Measurements from ENCODE around the gene LMOD3.

Gene LMOD3

GRCh38 chr3:69099576-69099975 lies 22.8 kb downstream of the LMOD3 start:
- peaks cover 47% of the 10 kb centered on the region for H3K36me3 ChIP-seq (replicated peaks; ENCODE audit: low read depth, low read length)
- H3K27ac ChIP-seq (ENCODE audit: low read length), result no peak overlapping the region
- H3K4me1 ChIP-seq (ENCODE audit: low read length), result peaks cover 8% of the 10 kb centered on the region
- TF ChIP-seq EZH2phosphoT487 (IDR thresholded peaks at IDR 0.05; ENCODE audit: low read depth) (no peak), CTCF (IDR thresholded peaks at IDR 0.05; ENCODE audit: low read depth, low read length) (no peak)
- H3K4me3 ChIP-seq (ENCODE audit: low read length), result no peak overlapping the region
- no peak overlapping the region for H3K9ac ChIP-seq (ENCODE audit: low read length)
- H3K4me2 ChIP-seq (ENCODE audit: low read length), result no peak overlapping the region
- peaks cover 30% of the 10 kb centered on the region for H3K79me2 ChIP-seq (ENCODE audit: low read length)
- no peaks in the 10 kb centered on the region for H3K27me3 ChIP-seq (ENCODE audit: low read depth, low read length)
- 0 out of 2 replicates have a peak, but pooled peaks cover 6% of the 10 kb centered on the region for H4K20me1 ChIP-seq (ENCODE audit: insufficient read depth, low read length)
- no peak overlapping the region for H2AFZ ChIP-seq (ENCODE audit: low read depth, low read length)
- no peaks in the 10 kb centered on the region for H3K9me3 ChIP-seq (ENCODE audit: insufficient read depth, low read length)

GRCh38 chr3:69097407-69098086 lies 24.8 kb downstream of the LMOD3 start:
- no peak overlapping the region for H3K4me2 ChIP-seq (ENCODE audit: low read length)
- H3K4me3 ChIP-seq (ENCODE audit: low read length), result no peak overlapping the region
- H2AFZ ChIP-seq (ENCODE audit: low read depth, low read length), result no peak overlapping the region
- H3K9me3 ChIP-seq (ENCODE audit: insufficient read depth, low read length), result no peaks in the 10 kb centered on the region
- TF ChIP-seq CTCF (IDR thresholded peaks at IDR 0.05; ENCODE audit: low read depth, low read length) (no peak), EZH2phosphoT487 (IDR thresholded peaks at IDR 0.05; ENCODE audit: low read depth) (no peak)
- no peak overlapping the region for H3K27ac ChIP-seq (ENCODE audit: low read length)
- peaks cover 12% of the 10 kb centered on the region; the same call in 1 of the 2 replicates for H4K20me1 ChIP-seq (ENCODE audit: insufficient read depth, low read length)
- H3K4me1 ChIP-seq (ENCODE audit: low read length), result peaks cover 25% of the 10 kb centered on the region
- peaks cover 32% of the 10 kb centered on the region for H3K36me3 ChIP-seq (replicated peaks; ENCODE audit: low read depth, low read length)
- no peaks in the 10 kb centered on the region for H3K27me3 ChIP-seq (ENCODE audit: low read depth, low read length)
- H3K9ac ChIP-seq (ENCODE audit: low read length), result no peak overlapping the region
- peaks cover 49% of the 10 kb centered on the region for H3K79me2 ChIP-seq (ENCODE audit: low read length)

GRCh38 chr3:69096299-69096698 lies 26.1 kb downstream of the LMOD3 start:
- Histone ChIP-seq H4K20me1 (ENCODE audit: insufficient read depth, low read length) (peaks cover 12% of the 10 kb centered on the region; the same call in 1 of the 2 replicates), H3K36me3 (replicated peaks; ENCODE audit: low read depth, low read length) (peaks cover 23% of the 10 kb centered on the region), H3K4me2 (ENCODE audit: low read length) (no peak overlapping the region), H2AFZ (ENCODE audit: low read depth, low read length) (no peak overlapping the region), H3K27me3 (ENCODE audit: low read depth, low read length) (no peaks in the 10 kb centered on the region), H3K9me3 (ENCODE audit: insufficient read depth, low read length) (no peaks in the 10 kb centered on the region), H3K79me2 (ENCODE audit: low read length) (peaks cover 58% of the 10 kb centered on the region), H3K4me1 (ENCODE audit: low read length) (peaks cover 36% of the 10 kb centered on the region), H3K4me3 (ENCODE audit: low read length) (no peak overlapping the region), H3K9ac (ENCODE audit: low read length) (no peak overlapping the region), H3K27ac (ENCODE audit: low read length) (no peak overlapping the region)
- TF ChIP-seq CTCF (IDR thresholded peaks at IDR 0.05; ENCODE audit: low read depth, low read length), result no peak
- TF ChIP-seq EZH2phosphoT487 (IDR thresholded peaks at IDR 0.05; ENCODE audit: low read depth), result no peak

- Histone ChIP-seq H4K20me1 (ENCODE audit: insufficient read depth, low read length) (peaks cover 12% of the 10 kb centered on the region; the same call in 1 of the 2 replicates), H3K27me3 (ENCODE audit: low read depth, low read length) (no peaks in the 10 kb centered on the region), H3K4me1 (ENCODE audit: low read length) (peaks cover 38% of the 10 kb centered on the region), H2AFZ (ENCODE audit: low read depth, low read length) (no peak overlapping the region), H3K79me2 (ENCODE audit: low read length) (peaks cover 64% of the 10 kb centered on the region), H3K4me3 (ENCODE audit: low read length) (no peak overlapping the region), H3K9ac (ENCODE audit: low read length) (no peak overlapping the region), H3K36me3 (replicated peaks; ENCODE audit: low read depth, low read length) (peaks cover 20% of the 10 kb centered on the region), H3K27ac (ENCODE audit: low read length) (no peak overlapping the region), H3K4me2 (ENCODE audit: low read length) (no peak overlapping the region), H3K9me3 (ENCODE audit: insufficient read depth, low read length) (no peaks in the 10 kb centered on the region)
- no peak for TF ChIP-seq EZH2phosphoT487 (IDR thresholded peaks at IDR 0.05; ENCODE audit: low read depth)
- TF ChIP-seq CTCF (IDR thresholded peaks at IDR 0.05; ENCODE audit: low read depth, low read length), result no peak
These were observed 26.8 kb downstream of the LMOD3 start for GRCh38 chr3:69095636-69096035.
